Hematopoietic multipotent progenitor cell treated with erythropoietin and hydrocortisone succinate and interleukin-3 and kit ligand, for 8 days (in vitro differentiated cells): ENCODE measurements around the gene UGT8.

ENCODE experiments used
- DNase-seq: peaks from one replicate; pipeline ENCODE4 v3.0.0-alpha.2; 2015

The UGT8 gene

GRCh38 chr4:114692958-114693357 lies 94.4 kb downstream of the UGT8 start:
- DNase-seq = no peak

GRCh38 chr4:114694770-114695169 lies 96.2 kb downstream of the UGT8 start:
- peak; percentile 50 for DNase-seq

- DNase-seq = no peak
Measured at GRCh38 chr4:114698231-114698630, 99.6 kb downstream of the UGT8 start.

- no peak for DNase-seq
Measured at GRCh38 chr4:114701491-114701890, 102.9 kb downstream of the UGT8 start.

GRCh38 chr4:114717432-114717831 lies 118.8 kb downstream of the UGT8 start:
- DNase-seq = no peak

- DNase-seq = no peak
Measured at GRCh38 chr4:114725066-114725465, 126.5 kb downstream of the UGT8 start.

- no peak for DNase-seq
Measured at GRCh38 chr4:114727461-114727860, 128.9 kb downstream of the UGT8 start.
